Gastroesophageal sphincter (tissue), 4 donors: ENCODE measurements around the gene SMIM13. TPM values are rescaled to one million over a fixed set of nuclear protein-coding genes. Genes with fewer than 3 reads are reported as not detected.

ENCODE experiments used
- ATAC-seq: fragments of 150-250 bp; one replicate; pipeline ENCODE4 v1.9.1; 2016; ENCODE audit warnings: mild to moderate bottlenecking, moderate library complexity
- H3K27ac ChIP-seq, 4 donors: fragments of 200-600 bp; sonication (generic) in 3 of 4; 1 replicate in 3 of 4; 2 replicates in 1 of 4; pipeline ENCODE4 v1.5.1; 2016 to 2019
- H3K27me3 ChIP-seq: fragments of 200-600 bp; sonication (generic); one replicate; pipeline ENCODE4 v1.5.1; 2019
- H3K36me3 ChIP-seq, 2 donors: fragments of 200-600 bp; sonication (generic); one replicate each; pipeline ENCODE4 v1.5.1; 2019; ENCODE audit warnings: control low read depth in 1 of 2
- H3K4me1 ChIP-seq, 3 donors: fragments of 200-600 bp; sonication (generic); 1 replicate in 2 of 3; 2 replicates in 1 of 3; pipeline ENCODE4 v1.5.1; 2016 to 2019; ENCODE audit warnings: control low read depth in 2 of 3
- H3K4me3 ChIP-seq, 2 donors: fragments of 200-600 bp; sonication (generic); one replicate each; pipeline ENCODE4 v1.5.1; 2019; ENCODE audit warnings: mild to moderate bottlenecking in 1 of 2, moderate library complexity in 1 of 2
- H3K9me3 ChIP-seq, 3 donors: fragments of 200-600 bp; sonication (generic); one replicate each; pipeline ENCODE4 v1.5.1; 2017 to 2019; ENCODE audit warnings: control low read depth in 2 of 3
- CTCF ChIP-seq, 4 experiments: fragments of 200-600 bp in 2 of 4; fragments of 450-650 bp in 2 of 4; sonication (generic) in 1 of 4; IDR thresholded peaks; one replicate each; pipeline ENCODE4 v1.5.1; 2017 to 2019; ENCODE audit warnings: antibody characterized with exemption in 4 of 4, mild to moderate bottlenecking in 2 of 4, moderate library complexity in 2 of 4
- EP300 ChIP-seq: sonication (generic); formaldehyde crosslinking; IDR thresholded peaks from one replicate; pipeline ENCODE4 v1.6.1; 2017; ENCODE audit warnings: antibody characterized with exemption, mild to moderate bottlenecking
- POLR2A ChIP-seq, 2 donors: fragments of 450-650 bp; IDR thresholded peaks; one replicate each; pipeline ENCODE4 v1.6.1; 2017; ENCODE audit warnings: antibody characterized with exemption in 2 of 2, mild to moderate bottlenecking in 2 of 2, moderate library complexity in 1 of 2
- POLR2AphosphoS5 ChIP-seq: sonication (generic); formaldehyde crosslinking; IDR thresholded peaks from one replicate; pipeline ENCODE4 v1.6.1; 2017; ENCODE audit warnings: antibody characterized with exemption
- WGBS, 2 donors: methylation state at CpG; one replicate each; pipeline ENCODE4 v1.1.5; 2018; ENCODE audit warnings: low coverage in 1 of 2; 5-methylcytosine and 5-hydroxymethylcytosine counted together
- total RNA-seq, 4 donors: library from RNA; depleted of rRNA; stranded (reverse); fragments of >200 nt; gene quantifications; one replicate each; pipeline ENCODE4 v1.1.0, GENCODE V29; 2016

Gene SMIM13
- total RNA-seq, 4 donors from 2014 or later = 8.3 to 13.5 (median 12.5) TPM

GRCh38 chr6:11062083-11062482, 31.6 kb upstream of the SMIM13 start:
- ATAC-seq = no peak
- WGBS, 2 donors = 80 to 100% methylated on average over 2 to 4 of the region's 4 CpGs
- no peak overlapping the region for H3K27ac ChIP-seq
- no peaks in the 10 kb centered on the region for H3K9me3 ChIP-seq
- peaks cover 5% of the 10 kb centered on the region for H3K27me3 ChIP-seq
- no peaks in the 10 kb centered on the region for H3K4me1 ChIP-seq
- H3K4me3 ChIP-seq = no peak overlapping the region
- no peaks in the 10 kb centered on the region for H3K36me3 ChIP-seq
- no peak for TF ChIP-seq POLR2A (IDR thresholded peaks at IDR 0.05)
- TF ChIP-seq POLR2AphosphoS5 = no peak
- no peak for TF ChIP-seq EP300
- no peak for TF ChIP-seq CTCF (IDR thresholded peaks at IDR 0.05)

GRCh38 chr6:11062715-11063114, 30.9 kb upstream of the SMIM13 start:
- ATAC-seq = no peak
- Histone ChIP-seq H3K36me3 (no peaks in the 10 kb centered on the region), H3K9me3 (no peaks in the 10 kb centered on the region), H3K4me3 (no peak overlapping the region), H3K27me3 (peaks cover 5% of the 10 kb centered on the region), H3K4me1 (no peaks in the 10 kb centered on the region), H3K27ac (no peak overlapping the region)
- no peak for TF ChIP-seq CTCF (IDR thresholded peaks at IDR 0.05)
- no peak for TF ChIP-seq EP300
- TF ChIP-seq POLR2A (IDR thresholded peaks at IDR 0.05) = no peak
- no peak for TF ChIP-seq POLR2AphosphoS5
- 81 to 85% methylated on average over 2 of the region's 2 CpGs for WGBS, 2 donors

GRCh38 chr6:11064836-11065235, 28.8 kb upstream of the SMIM13 start:
- H3K27me3 ChIP-seq = peaks cover 5% of the 10 kb centered on the region
- no peak overlapping the region for H3K4me3 ChIP-seq
- ATAC-seq = no peak
- H3K27ac ChIP-seq = no peak overlapping the region
- TF ChIP-seq CTCF (IDR thresholded peaks at IDR 0.05) (no peak), POLR2A (IDR thresholded peaks at IDR 0.05) (no peak), EP300 (no peak), POLR2AphosphoS5 (no peak)
- no peaks in the 10 kb centered on the region for H3K4me1 ChIP-seq
- WGBS, 2 donors = 70 to 86% methylated on average over 2 to 3 of the region's 3 CpGs
- no peaks in the 10 kb centered on the region for H3K36me3 ChIP-seq
- H3K9me3 ChIP-seq = no peaks in the 10 kb centered on the region

- Histone ChIP-seq H3K36me3 (no peaks in the 10 kb centered on the region), H3K27ac (no peak overlapping the region), H3K27me3 (peaks cover 5% of the 10 kb centered on the region), H3K4me1 (no peaks in the 10 kb centered on the region), H3K4me3 (no peak overlapping the region), H3K9me3 (no peaks in the 10 kb centered on the region)
- no peak for ATAC-seq
- WGBS, 2 donors = 86 to 90% methylated on average over 3 of the region's 6 CpGs
- TF ChIP-seq POLR2AphosphoS5 = no peak
- no peak for TF ChIP-seq POLR2A (IDR thresholded peaks at IDR 0.05)
- TF ChIP-seq CTCF (IDR thresholded peaks at IDR 0.05) = no peak
- TF ChIP-seq EP300 = no peak
Observed at GRCh38 chr6:11065436-11066202, 28.0 kb upstream of the SMIM13 start.
